ENCODE results near the gene ATF2.

ATF2 gene

DNA sequence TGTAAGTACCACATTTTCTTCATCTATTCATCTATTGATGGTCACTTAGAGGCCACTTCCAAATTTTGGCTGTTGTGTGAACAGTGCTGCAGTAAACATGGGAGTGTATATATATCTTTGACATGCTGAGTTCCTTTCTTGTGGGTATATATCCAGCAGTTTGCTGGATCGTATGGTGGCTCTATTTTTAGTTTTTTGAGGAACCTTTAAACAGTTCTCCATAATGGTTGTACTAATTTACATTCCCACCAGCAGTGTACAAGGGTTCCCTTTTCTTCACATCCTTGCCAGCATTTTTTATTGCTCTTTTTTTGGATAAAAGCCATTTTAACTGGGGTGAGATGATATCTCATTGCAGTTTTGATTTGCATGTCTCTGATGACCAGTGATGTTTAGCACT, 20.8 kb upstream of the ATF2 start:
- no peak overlapping the region for H3K4me3 ChIP-seq (ENCODE audit: low read depth, low read length)
- TF ChIP-seq CTCF (IDR thresholded peaks at IDR 0.05; ENCODE audit: low read depth, low read length, missing control alignments) = no peak
- in situ Hi-C loops (cut with HindIII; ENCODE audit: low sequenced_read_pairs) = no loop called here
- no peak for DNase-seq (ENCODE audit: low read depth)

DNA sequence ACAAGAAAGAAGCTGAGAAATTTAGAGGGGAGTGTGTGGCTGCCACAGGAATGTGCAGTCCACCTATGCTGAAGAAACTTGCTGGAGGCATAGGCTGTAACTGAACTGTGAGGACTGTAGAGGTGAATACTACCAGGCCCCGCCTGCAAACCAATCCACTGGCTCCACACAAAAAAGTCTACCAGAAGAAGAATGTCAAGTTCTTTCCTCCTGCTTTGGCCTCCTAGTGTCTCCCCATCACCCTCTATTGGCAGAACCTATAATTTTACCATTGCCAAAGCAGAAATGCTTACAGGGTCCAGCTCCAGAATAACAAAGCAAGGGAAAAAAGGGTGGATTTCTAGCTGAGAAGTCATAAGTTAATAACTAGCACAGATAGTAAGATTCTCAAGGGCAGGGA, 19.4 kb upstream of the ATF2 start:
- TF ChIP-seq CTCF (IDR thresholded peaks at IDR 0.05; ENCODE audit: low read depth, low read length, missing control alignments) = peak; percentile 30
- no peak overlapping the region for H3K4me3 ChIP-seq (ENCODE audit: low read depth, low read length)
- DNase-seq (ENCODE audit: low read depth) = no peak
- in situ Hi-C loops (cut with HindIII; ENCODE audit: low sequenced_read_pairs) = no loop called here

DNA sequence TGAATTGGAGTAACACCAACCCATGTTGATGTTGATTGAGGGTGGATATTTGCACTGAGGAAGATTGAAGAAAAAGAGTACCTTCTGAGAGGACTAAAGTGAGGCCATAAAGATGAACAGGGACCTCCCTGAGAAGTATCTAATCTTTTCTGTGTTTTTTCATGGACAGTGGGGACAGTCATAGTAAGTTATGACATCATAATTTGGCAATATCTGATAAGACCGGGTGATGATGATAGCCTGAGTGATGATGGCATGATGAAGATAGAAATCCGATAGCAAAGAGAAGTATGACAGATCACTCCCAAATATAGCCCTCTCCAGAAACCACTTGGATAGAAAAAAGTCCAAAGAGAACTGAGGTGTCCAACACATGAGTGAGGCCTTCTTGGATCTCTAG, 15.7 kb upstream of the ATF2 start:
- in situ Hi-C loops (cut with HindIII; ENCODE audit: low sequenced_read_pairs) = no loop called here
- DNase-seq (ENCODE audit: low read depth) = no peak
- no peak overlapping the region for H3K4me3 ChIP-seq (ENCODE audit: low read depth, low read length)
- no peak for TF ChIP-seq CTCF (IDR thresholded peaks at IDR 0.05; ENCODE audit: low read depth, low read length, missing control alignments)

DNA sequence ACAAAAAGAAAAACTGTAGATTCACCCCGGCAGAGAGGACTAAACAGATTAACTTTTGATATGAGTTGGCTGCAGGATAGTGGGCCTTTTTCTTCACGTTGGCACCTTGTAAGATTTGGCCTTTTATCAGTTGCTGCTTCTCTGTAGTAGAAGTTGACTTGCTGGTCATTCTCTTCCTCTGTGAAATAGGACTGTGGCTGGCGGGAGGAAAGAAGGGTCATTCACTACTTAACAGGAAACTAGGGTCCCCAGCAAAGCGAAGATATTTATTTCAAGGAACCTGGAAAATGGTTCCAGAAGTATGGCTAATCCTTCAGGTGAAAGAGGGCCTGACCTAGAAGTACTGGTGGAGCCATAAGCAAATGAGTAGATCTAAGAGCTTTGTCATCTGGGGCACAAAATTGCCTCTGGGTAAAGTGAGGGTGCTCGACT, 13.9 kb upstream of the ATF2 start:
- no peak for TF ChIP-seq CTCF (IDR thresholded peaks at IDR 0.05; ENCODE audit: low read depth, low read length, missing control alignments)
- H3K4me3 ChIP-seq (ENCODE audit: low read depth, low read length) = peak overlapping the region; percentile 85
- no peak for DNase-seq (ENCODE audit: low read depth)
- in situ Hi-C loops (cut with HindIII; ENCODE audit: low sequenced_read_pairs) = no loop called here

DNA sequence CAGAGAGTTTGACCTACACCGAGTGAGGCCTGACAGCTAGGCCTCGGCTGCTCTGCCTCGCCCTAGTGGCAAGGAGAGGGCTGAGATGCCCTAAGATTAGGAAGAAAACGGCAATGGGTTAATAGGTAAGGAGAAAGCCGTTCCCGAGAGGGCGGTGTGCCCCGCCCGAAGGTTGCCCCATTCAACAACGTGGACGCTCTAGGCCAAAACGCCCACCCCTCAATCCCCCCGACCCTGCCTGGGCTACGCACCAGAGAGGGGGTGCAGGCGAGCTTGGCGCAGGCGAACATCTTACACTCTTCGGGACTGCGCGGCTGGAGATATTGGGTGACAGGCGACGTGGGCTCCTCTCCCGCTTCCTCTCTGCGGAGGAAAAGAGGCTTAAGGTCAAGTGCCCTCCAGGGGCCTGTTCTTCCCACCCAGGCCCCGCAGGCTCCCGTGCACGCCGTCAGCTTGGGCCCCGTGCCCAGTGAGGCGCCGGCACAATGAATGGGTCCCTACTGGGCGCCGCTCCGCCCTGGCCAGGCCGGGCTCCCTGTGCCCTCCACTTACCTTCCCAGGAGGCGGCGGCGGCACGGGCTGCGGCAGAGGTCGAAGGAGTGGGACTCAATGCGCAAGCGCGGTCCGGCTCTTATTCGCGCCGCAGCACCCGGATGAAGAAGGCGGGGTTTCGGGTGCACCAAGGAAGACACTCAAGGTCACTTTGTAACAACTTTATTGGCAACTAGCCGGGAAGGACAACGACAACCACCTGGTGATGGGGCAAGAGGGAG, 13.3 kb upstream of the ATF2 start, which contains the start of gene ATP5MC3:
ATP5MC3 (minus strand) TSS at position 607 of the 773 bp plus-strand sequence; CDS start at position 290, 317 bp downstream.
- peak within 1 kb of the TSS; percentile 85 for H3K4me3 ChIP-seq (ENCODE audit: low read depth, low read length)
- peak; percentile 78 for DNase-seq (ENCODE audit: low read depth)
- in situ Hi-C loops (cut with HindIII; ENCODE audit: low sequenced_read_pairs) = no loop called here
- TF ChIP-seq CTCF (IDR thresholded peaks at IDR 0.05; ENCODE audit: low read depth, low read length, missing control alignments) = peak; percentile 28

- peak overlapping the region; percentile 85 for H3K4me3 ChIP-seq (ENCODE audit: low read depth, low read length)
- no peak for TF ChIP-seq CTCF (IDR thresholded peaks at IDR 0.05; ENCODE audit: low read depth, low read length, missing control alignments)
- in situ Hi-C loops (cut with HindIII; ENCODE audit: low sequenced_read_pairs) = no loop called here
- DNase-seq (ENCODE audit: low read depth) = no peak
Observed at GRCh38 chr2:175180701-175181103, 12.7 kb upstream of the ATF2 start.
